Fibroblast of villous mesenchyme (primary cell): ENCODE data around the gene KIAA1217. TPM values are rescaled to one million over a fixed set of nuclear protein-coding genes. Genes with fewer than 3 reads are reported as not detected.
A peak's percentile ranks its signal among the peaks of the same experiment; 100 is the strongest.

Source experiments
- DNase-seq: peaks from one replicate; pipeline ENCODE4 v3.0.0-alpha.2; 2010; ENCODE audit warnings: low read depth
- H3K4me3 ChIP-seq: 2 replicates; pipeline ENCODE4 v1.5.1; 2011; ENCODE audit warnings: low read depth, mild to moderate bottlenecking, low read length
- CTCF ChIP-seq: IDR thresholded peaks from 2 replicates; pipeline ENCODE4 v1.5.1; 2012; ENCODE audit warnings: low read depth, mild to moderate bottlenecking, low read length; ENCODE audit not compliant: insufficient read depth
- total RNA-seq: library from RNA; depleted of rRNA; stranded (reverse); fragments of >200 nt; gene quantifications from 2 replicates; pipeline ENCODE4 v1.2.3, GENCODE V29; 2012

Gene KIAA1217
- total RNA-seq, 1 donor: 0.86 TPM

- no peak for TF ChIP-seq CTCF
- no peak overlapping the region for H3K4me3 ChIP-seq
- DNase-seq: no peak
Observed at GRCh38 chr10:24455447-24455846, 246.5 kb downstream of the KIAA1217 start.

GRCh38 chr10:24456322-24456721, 247.4 kb downstream of the KIAA1217 start:
- no peak for TF ChIP-seq CTCF
- H3K4me3 ChIP-seq: no peak overlapping the region

GRCh38 chr10:24457661-24458318, 248.9 kb downstream of the KIAA1217 start:
- no peak for TF ChIP-seq CTCF
- no peak overlapping the region for H3K4me3 ChIP-seq
- no peak for DNase-seq

More at GRCh38 chr10:24456322-24456721, 247.4 kb downstream of the KIAA1217 start:
- DNase-seq: peak; percentile 59

- H3K4me3 ChIP-seq: no peak overlapping the region
- TF ChIP-seq CTCF: no peak
- no peak for DNase-seq
Observed at GRCh38 chr10:24459836-24460235, 250.9 kb downstream of the KIAA1217 start.

- DNase-seq: no peak
Observed at GRCh38 chr10:24462291-24462813, 253.4 kb downstream of the KIAA1217 start.

GRCh38 chr10:24462889-24463552, 254.1 kb downstream of the KIAA1217 start:
- TF ChIP-seq CTCF: peak; percentile 9
- H3K4me3 ChIP-seq: no peak overlapping the region
- DNase-seq: no peak

More at GRCh38 chr10:24462291-24462813, 253.4 kb downstream of the KIAA1217 start:
- TF ChIP-seq CTCF: no peak
- H3K4me3 ChIP-seq: no peak overlapping the region
